AG09319 (cell line): ENCODE data around the gene GSTCD.
"Not testable (repeated sequence)": the region's sequence is repeated elsewhere in the genome, so short reads cannot be mapped to it uniquely, and the experiment has no call there.

Source experiments
- DNase-seq: peaks from one replicate; pipeline ENCODE4 v3.0.0-alpha.2; 2010; ENCODE audit warnings: low read depth; ENCODE audit errors: extremely low read depth
- CTCF ChIP-seq: IDR thresholded peaks from 2 replicates; pipeline ENCODE4 v1.5.1; 2011; ENCODE audit warnings: low read depth, mild to moderate bottlenecking, inconsistent platforms, low read length, moderate library complexity

GSTCD gene

GRCh38 chr4:105840426-105841174 is 132.0 kb downstream of the GSTCD start:
- no peak for TF ChIP-seq CTCF
- no peak for DNase-seq

GRCh38 chr4:105843941-105844340 is 135.4 kb downstream of the GSTCD start:
- DNase-seq = no peak
- TF ChIP-seq CTCF = no peak

- no peak for DNase-seq
- TF ChIP-seq CTCF = no peak
Observed at GRCh38 chr4:105845559-105845958, 137.0 kb downstream of the GSTCD start.

- DNase-seq = not testable (repeated sequence)
Observed at GRCh38 chr4:105848359-105848758, 139.8 kb downstream of the GSTCD start.

- DNase-seq = no peak
- no peak for TF ChIP-seq CTCF
Observed at GRCh38 chr4:105851196-105851595, 142.6 kb downstream of the GSTCD start.

- DNase-seq = not testable (repeated sequence)
Observed at GRCh38 chr4:105852230-105852629, 143.6 kb downstream of the GSTCD start.

- no peak for TF ChIP-seq CTCF
Observed at GRCh38 chr4:105858466-105859040, 150.0 kb downstream of the GSTCD start.

GRCh38 chr4:105859233-105859632 is 150.6 kb downstream of the GSTCD start:
- DNase-seq = peak; percentile 16
- no peak for TF ChIP-seq CTCF

More at GRCh38 chr4:105858466-105859040, 150.0 kb downstream of the GSTCD start:
- no peak for DNase-seq
